ENCODE results near the gene LAMA4. TPM values are rescaled to one million over a fixed set of nuclear protein-coding genes. Genes with fewer than 3 reads are reported as not detected.

The LAMA4 gene
- polyA plus RNA-seq, 1 donor from 2014 or later: 0.69 TPM

- Histone ChIP-seq H3K79me2 (replicated peaks; ENCODE audit: insufficient read depth, low read length) (no peaks in the 10 kb centered on the region), H3K4me3 (ENCODE audit: low read length) (no peak overlapping the region), H3F3A (ENCODE audit: insufficient read depth, low read length, poor library complexity, severe bottlenecking) (no peaks in the 10 kb centered on the region), H3K4me2 (ENCODE audit: low read length) (no peak overlapping the region), H3K9ac (ENCODE audit: low read length) (no peak overlapping the region), H3K27ac (ENCODE audit: low read length) (no peak overlapping the region), H3K27me3 (ENCODE audit: insufficient read depth, low read depth, low read length) (no peaks in the 10 kb centered on the region), H4K20me1 (ENCODE audit: insufficient read depth) (no peaks in the 10 kb centered on the region), H3K9me3 (ENCODE audit: low read length) (no peaks in the 10 kb centered on the region), H3K9me2 (ENCODE audit: insufficient read depth, low read length) (no peaks in the 10 kb centered on the region), H2AFZ (ENCODE audit: low read depth, low read length) (no peak overlapping the region), H3K36me3 (ENCODE audit: insufficient read depth, low read length) (no peaks in the 10 kb centered on the region)
- TF ChIP-seq TAF1 (IDR thresholded peaks at IDR 0.05; ENCODE audit: low read depth) (no peak), RAD21 (conservative IDR thresholded peaks at IDR 0.05) (no peak), CTCF (IDR thresholded peaks at IDR 0.05; ENCODE audit: poor library complexity, severe bottlenecking) (no peak), MXI1 (conservative IDR thresholded peaks at IDR 0.05; ENCODE audit: poor library complexity, severe bottlenecking) (no peak)
Observed at GRCh38 chr6:112269979-112270566, 15.7 kb upstream of the LAMA4 start.

- no peak overlapping the region for H3K4me2 ChIP-seq (ENCODE audit: low read length)
- no peaks in the 10 kb centered on the region for H3K9me2 ChIP-seq (ENCODE audit: insufficient read depth, low read length)
- TF ChIP-seq REST (IDR thresholded peaks at IDR 0.05; ENCODE audit: borderline replicate concordance) (no peak), SMC3 (conservative IDR thresholded peaks at IDR 0.05; ENCODE audit: poor library complexity) (no peak), MXI1 (conservative IDR thresholded peaks at IDR 0.05; ENCODE audit: poor library complexity, severe bottlenecking) (no peak), TAF1 (IDR thresholded peaks at IDR 0.05; ENCODE audit: low read depth) (no peak), CTCF (IDR thresholded peaks at IDR 0.05; ENCODE audit: poor library complexity, severe bottlenecking) (no peak), POLR2AphosphoS5 (IDR thresholded peaks at IDR 0.05) (no peak), EP300 (conservative IDR thresholded peaks at IDR 0.05; ENCODE audit: poor library complexity, severe bottlenecking) (no peak)
Observed at GRCh38 chr6:112269114-112269513, 14.7 kb upstream of the LAMA4 start.

More at GRCh38 chr6:112269114-112269513, 14.7 kb upstream of the LAMA4 start:
- H3K27ac ChIP-seq (ENCODE audit: low read length): no peak overlapping the region
- H3K27me3 ChIP-seq (ENCODE audit: insufficient read depth, low read depth, low read length): no peaks in the 10 kb centered on the region
- H3K9me3 ChIP-seq (ENCODE audit: low read length): peaks cover 2% of the 10 kb centered on the region
- H3K9ac ChIP-seq (ENCODE audit: low read length): no peak overlapping the region
- H3K79me2 ChIP-seq (replicated peaks; ENCODE audit: insufficient read depth, low read length): no peaks in the 10 kb centered on the region
- H3K36me3 ChIP-seq (ENCODE audit: insufficient read depth, low read length): no peaks in the 10 kb centered on the region
- H3K4me3 ChIP-seq (ENCODE audit: low read length): no peak overlapping the region
- no peaks in the 10 kb centered on the region for H3F3A ChIP-seq (ENCODE audit: insufficient read depth, low read length, poor library complexity, severe bottlenecking)
- H4K20me1 ChIP-seq (ENCODE audit: insufficient read depth): no peaks in the 10 kb centered on the region
- H2AFZ ChIP-seq (ENCODE audit: low read depth, low read length): no peak overlapping the region
